ENCODE results near the gene TRAF2.

Gene TRAF2

DNA sequence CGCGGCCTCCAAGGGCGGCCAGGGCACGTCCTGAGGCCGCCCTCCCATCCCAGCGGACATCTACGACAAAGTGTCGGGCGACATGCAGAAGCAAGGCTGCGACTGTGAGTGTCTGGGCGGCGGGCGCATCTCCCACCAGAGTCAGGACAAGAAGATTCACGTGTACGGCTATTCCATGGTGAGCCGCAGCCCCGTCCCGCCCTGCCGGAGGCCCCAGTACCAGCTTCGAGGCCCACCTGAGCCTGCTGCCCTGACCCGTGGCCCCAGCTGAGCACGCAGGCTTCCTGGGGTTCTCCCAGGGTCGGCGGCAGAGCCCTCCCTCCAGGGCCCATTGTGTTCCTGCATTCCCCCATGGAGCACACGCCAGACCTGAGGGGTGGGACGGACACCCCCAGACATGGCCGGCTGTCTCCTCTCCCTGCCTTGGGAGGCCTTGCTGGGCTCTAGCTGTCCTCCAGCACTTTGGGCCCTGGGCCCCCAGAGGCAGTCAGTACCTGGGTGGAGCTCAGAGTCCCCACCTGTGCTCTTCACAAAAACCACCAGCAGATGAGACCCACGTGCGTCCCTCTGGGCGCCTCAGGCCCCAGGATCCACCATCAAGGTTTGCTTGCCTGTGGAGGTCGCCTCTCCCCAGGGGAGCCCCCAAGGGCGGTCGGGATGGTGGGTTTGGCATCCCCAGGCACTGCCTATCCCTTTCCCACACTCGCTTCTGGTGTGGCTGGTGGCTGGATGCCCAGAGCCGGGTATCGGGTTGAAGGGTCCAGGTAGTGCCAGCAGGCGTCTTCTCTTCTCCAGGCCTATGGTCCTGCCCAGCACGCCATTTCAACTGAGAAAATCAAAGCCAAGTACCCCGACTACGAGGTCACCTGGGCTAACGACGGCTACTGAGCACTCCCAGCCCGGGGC is 36.1 kb upstream of the TRAF2 start:
- H3K36me3 ChIP-seq (ENCODE audit: control insufficient read depth, insufficient read depth, low read length): peaks cover 25% of the 10 kb centered on the region
- peak overlapping the region; percentile 95 for H3K4me3 ChIP-seq (ENCODE audit: low read depth, low read length)
- no peaks in the 10 kb centered on the region for H3K9me3 ChIP-seq (ENCODE audit: control insufficient read depth, insufficient read depth, low read length)
- H3K9ac ChIP-seq (ENCODE audit: low read depth, low read length): peak overlapping the region; percentile 60
- H3K27me3 ChIP-seq (ENCODE audit: control insufficient read depth, insufficient read depth, low read length): no peaks in the 10 kb centered on the region
- no peaks in the 10 kb centered on the region for H3K4me1 ChIP-seq (ENCODE audit: control insufficient read depth, insufficient read depth, low read length)

DNA sequence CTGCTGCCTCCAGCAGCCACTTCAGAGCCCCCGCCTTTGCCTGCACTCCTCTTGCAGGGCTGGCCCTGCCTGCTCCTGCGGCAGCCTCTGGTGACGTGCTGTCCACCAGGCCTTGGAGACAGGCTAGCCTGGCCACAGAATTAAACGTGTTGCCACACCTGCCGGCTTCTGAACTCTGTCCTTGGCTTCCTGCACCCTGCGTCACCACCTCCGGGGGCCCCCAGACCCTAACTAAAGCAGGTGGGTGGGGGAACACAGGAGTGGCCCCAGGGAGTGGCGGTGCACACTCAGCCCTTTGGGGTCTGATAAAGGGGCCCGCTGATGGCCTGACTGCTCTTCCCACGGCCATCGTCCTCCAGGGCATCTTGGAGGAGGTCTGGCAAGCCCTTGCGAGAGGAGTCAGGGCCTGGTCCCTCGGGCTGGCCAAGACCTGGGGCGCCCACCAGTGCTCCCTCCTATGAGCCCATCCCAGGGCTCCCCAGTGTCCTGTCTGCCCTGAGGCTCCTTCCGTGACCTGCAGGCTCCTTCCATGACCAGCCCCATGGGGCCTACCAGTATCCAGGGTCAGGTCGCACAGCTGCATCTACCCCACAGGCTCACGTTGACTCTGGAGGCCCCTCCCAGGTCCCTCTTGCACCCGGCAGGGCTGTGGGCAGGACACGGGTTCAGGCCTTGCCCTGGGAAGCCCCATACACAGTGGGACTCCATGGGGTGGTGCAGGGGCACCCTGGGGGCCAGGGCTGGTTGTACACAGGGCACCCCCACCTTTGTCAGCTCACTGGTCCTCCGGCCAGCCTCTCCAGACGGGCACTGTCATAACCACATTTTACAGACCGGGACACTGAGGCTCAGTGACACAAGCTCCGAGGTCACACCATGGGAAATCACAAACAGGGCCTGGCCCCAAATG is 35.2 kb upstream of the TRAF2 start:
- peaks cover 25% of the 10 kb centered on the region for H3K36me3 ChIP-seq (ENCODE audit: control insufficient read depth, insufficient read depth, low read length)
- H3K9ac ChIP-seq (ENCODE audit: low read depth, low read length): no peak overlapping the region
- no peak overlapping the region for H3K4me3 ChIP-seq (ENCODE audit: low read depth, low read length)

GRCh38 chr9:136851941-136852663 is 34.2 kb upstream of the TRAF2 start, which contains the start of gene MAMDC4:
Gene MAMDC4 (plus strand): TSS chr9:136852346. CDS start chr9:136852417, 71 bp downstream.
- H3K36me3 ChIP-seq (ENCODE audit: control insufficient read depth, insufficient read depth, low read length): peaks cover 25% of the 10 kb centered on the region
- no peaks in the 10 kb centered on the region for H3K27me3 ChIP-seq (ENCODE audit: control insufficient read depth, insufficient read depth, low read length)
- no peaks in the 10 kb centered on the region for H3K9me3 ChIP-seq (ENCODE audit: control insufficient read depth, insufficient read depth, low read length)
- no peak within 1 kb of the TSS for H3K4me3 ChIP-seq (ENCODE audit: low read depth, low read length)
- H3K9ac ChIP-seq (ENCODE audit: low read depth, low read length): no peak within 1 kb of the TSS
- no peaks in the 10 kb centered on the region for H3K4me1 ChIP-seq (ENCODE audit: control insufficient read depth, insufficient read depth, low read length)

More for the DNA sequence above, 35.2 kb upstream of the TRAF2 start:
- Histone ChIP-seq H3K9me3 (ENCODE audit: control insufficient read depth, insufficient read depth, low read length) (no peaks in the 10 kb centered on the region), H3K27me3 (ENCODE audit: control insufficient read depth, insufficient read depth, low read length) (no peaks in the 10 kb centered on the region), H3K4me1 (ENCODE audit: control insufficient read depth, insufficient read depth, low read length) (no peaks in the 10 kb centered on the region)

DNA sequence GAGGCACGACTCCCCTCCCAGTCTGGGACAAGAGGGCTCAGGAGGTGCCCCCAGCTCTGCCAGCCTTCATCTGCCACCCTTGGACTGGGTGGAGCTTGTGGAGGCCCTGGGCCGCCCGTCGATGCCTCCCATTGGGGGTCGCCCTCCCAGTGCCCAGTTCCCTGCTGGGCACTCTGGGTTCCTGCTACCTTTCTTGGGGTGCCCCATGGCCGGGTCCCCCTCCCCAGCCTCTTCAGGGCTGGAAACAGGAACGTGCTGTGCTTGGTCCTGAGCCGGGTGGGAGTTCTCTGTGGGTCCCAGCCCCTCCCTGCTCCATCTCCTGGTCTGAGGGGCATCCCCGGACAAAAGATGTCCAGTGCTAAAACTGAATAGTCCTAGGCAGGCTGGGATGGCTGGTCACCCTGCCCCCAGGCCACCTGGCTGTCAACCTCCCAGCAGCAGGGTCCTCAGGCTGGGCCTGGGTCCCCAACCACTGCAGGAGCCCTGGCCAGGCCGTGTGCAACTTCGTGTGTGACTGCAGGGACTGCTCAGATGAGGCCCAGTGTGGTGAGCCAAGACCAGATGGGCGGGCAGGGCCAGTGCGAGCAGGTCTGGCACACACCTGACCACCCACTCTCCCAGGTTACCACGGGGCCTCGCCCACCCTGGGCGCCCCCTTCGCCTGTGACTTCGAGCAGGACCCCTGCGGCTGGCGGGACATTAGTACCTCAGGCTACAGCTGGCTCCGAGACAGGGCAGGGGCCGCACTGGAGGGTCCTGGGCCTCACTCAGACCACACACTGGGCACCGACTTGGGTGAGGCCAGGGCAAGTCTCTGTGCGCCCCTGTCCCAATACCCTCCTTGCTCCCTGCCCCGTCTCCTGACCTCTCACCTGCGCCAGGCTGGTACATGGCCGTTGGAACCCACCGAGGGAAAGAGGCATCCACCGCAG is 33.4 kb upstream of the TRAF2 start:
- Histone ChIP-seq H3K9me3 (ENCODE audit: control insufficient read depth, insufficient read depth, low read length) (no peaks in the 10 kb centered on the region), H3K9ac (ENCODE audit: low read depth, low read length) (no peak overlapping the region), H3K4me1 (ENCODE audit: control insufficient read depth, insufficient read depth, low read length) (no peaks in the 10 kb centered on the region), H3K36me3 (ENCODE audit: control insufficient read depth, insufficient read depth, low read length) (peaks cover 25% of the 10 kb centered on the region), H3K4me3 (ENCODE audit: low read depth, low read length) (no peak overlapping the region), H3K27me3 (ENCODE audit: control insufficient read depth, insufficient read depth, low read length) (no peaks in the 10 kb centered on the region)

DNA sequence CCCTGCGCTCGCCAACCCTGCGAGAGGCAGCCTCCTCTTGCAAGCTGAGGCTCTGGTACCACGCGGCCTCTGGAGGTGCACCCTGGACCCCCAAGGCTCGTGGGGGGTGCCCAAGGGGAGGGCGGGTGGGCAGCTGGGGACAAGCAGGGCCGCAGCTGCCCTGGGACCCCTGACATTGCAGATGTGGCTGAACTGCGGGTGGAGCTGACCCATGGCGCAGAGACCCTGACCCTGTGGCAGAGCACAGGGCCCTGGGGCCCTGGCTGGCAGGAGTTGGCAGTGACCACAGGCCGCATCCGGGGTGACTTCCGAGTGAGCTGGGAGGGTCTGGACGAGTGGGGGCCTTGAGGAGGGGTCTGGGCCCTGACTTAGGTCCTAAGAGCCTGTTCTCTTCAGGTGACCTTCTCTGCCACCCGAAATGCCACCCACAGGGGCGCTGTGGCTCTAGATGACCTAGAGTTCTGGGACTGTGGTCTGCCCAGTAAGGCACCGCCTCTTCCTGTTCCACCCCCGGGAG is 32.7 kb upstream of the TRAF2 start:
- no peaks in the 10 kb centered on the region for H3K4me1 ChIP-seq (ENCODE audit: control insufficient read depth, insufficient read depth, low read length)
- no peak overlapping the region for H3K4me3 ChIP-seq (ENCODE audit: low read depth, low read length)
- H3K9me3 ChIP-seq (ENCODE audit: control insufficient read depth, insufficient read depth, low read length): no peaks in the 10 kb centered on the region
- H3K36me3 ChIP-seq (ENCODE audit: control insufficient read depth, insufficient read depth, low read length): peaks cover 27% of the 10 kb centered on the region
- no peaks in the 10 kb centered on the region for H3K27me3 ChIP-seq (ENCODE audit: control insufficient read depth, insufficient read depth, low read length)
- no peak overlapping the region for H3K9ac ChIP-seq (ENCODE audit: low read depth, low read length)

DNA sequence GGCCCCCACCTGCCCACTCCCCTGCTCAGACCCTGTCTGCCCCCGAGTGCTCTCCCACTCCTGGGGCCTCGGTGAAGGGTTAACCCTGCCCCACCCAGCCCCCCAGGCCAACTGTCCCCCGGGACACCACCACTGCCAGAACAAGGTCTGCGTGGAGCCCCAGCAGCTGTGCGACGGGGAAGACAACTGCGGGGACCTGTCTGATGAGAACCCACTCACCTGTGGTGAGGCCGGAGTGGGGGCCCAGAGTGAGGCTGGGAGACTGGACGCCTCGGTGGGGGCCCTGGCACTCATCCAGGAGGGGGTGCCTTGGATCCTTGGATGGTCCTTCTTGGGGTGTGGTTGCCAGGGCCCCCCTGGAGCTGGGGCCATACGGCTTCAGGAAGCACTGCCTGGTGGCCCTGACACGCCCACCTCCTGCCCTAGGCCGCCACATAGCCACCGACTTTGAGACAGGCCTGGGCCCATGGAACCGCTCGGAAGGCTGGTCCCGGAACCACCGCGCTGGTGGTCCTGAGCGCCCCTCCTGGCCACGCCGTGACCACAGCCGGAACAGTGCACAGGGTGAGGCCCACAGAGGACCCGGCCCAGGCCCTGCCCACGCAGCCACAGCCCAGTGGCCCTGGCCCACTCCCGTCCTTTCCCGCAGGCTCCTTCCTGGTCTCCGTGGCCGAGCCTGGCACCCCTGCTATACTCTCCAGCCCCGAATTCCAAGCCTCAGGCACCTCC is 32.0 kb upstream of the TRAF2 start:
- Histone ChIP-seq H3K9me3 (ENCODE audit: control insufficient read depth, insufficient read depth, low read length) (no peaks in the 10 kb centered on the region), H3K4me1 (ENCODE audit: control insufficient read depth, insufficient read depth, low read length) (no peaks in the 10 kb centered on the region), H3K36me3 (ENCODE audit: control insufficient read depth, insufficient read depth, low read length) (peaks cover 27% of the 10 kb centered on the region)

GRCh38 chr9:136854842-136855460 is 31.4 kb upstream of the TRAF2 start:
- no peak overlapping the region for H3K4me3 ChIP-seq (ENCODE audit: low read depth, low read length)
- no peaks in the 10 kb centered on the region for H3K27me3 ChIP-seq (ENCODE audit: control insufficient read depth, insufficient read depth, low read length)
- no peaks in the 10 kb centered on the region for H3K4me1 ChIP-seq (ENCODE audit: control insufficient read depth, insufficient read depth, low read length)
- no peak overlapping the region for H3K9ac ChIP-seq (ENCODE audit: low read depth, low read length)
- no peaks in the 10 kb centered on the region for H3K9me3 ChIP-seq (ENCODE audit: control insufficient read depth, insufficient read depth, low read length)
- peaks cover 26% of the 10 kb centered on the region for H3K36me3 ChIP-seq (ENCODE audit: control insufficient read depth, insufficient read depth, low read length)

More for the DNA sequence above, 32.0 kb upstream of the TRAF2 start:
- no peaks in the 10 kb centered on the region for H3K27me3 ChIP-seq (ENCODE audit: control insufficient read depth, insufficient read depth, low read length)
- no peak overlapping the region for H3K9ac ChIP-seq (ENCODE audit: low read depth, low read length)
- no peak overlapping the region for H3K4me3 ChIP-seq (ENCODE audit: low read depth, low read length)

- Histone ChIP-seq H3K9me3 (ENCODE audit: control insufficient read depth, insufficient read depth, low read length) (no peaks in the 10 kb centered on the region), H3K4me1 (ENCODE audit: control insufficient read depth, insufficient read depth, low read length) (no peaks in the 10 kb centered on the region), H3K9ac (ENCODE audit: low read depth, low read length) (no peak overlapping the region), H3K36me3 (ENCODE audit: control insufficient read depth, insufficient read depth, low read length) (peaks cover 22% of the 10 kb centered on the region), H3K4me3 (ENCODE audit: low read depth, low read length) (no peak overlapping the region), H3K27me3 (ENCODE audit: control insufficient read depth, insufficient read depth, low read length) (no peaks in the 10 kb centered on the region)
Observed at GRCh38 chr9:136855461-136856078, 30.7 kb upstream of the TRAF2 start.

DNA sequence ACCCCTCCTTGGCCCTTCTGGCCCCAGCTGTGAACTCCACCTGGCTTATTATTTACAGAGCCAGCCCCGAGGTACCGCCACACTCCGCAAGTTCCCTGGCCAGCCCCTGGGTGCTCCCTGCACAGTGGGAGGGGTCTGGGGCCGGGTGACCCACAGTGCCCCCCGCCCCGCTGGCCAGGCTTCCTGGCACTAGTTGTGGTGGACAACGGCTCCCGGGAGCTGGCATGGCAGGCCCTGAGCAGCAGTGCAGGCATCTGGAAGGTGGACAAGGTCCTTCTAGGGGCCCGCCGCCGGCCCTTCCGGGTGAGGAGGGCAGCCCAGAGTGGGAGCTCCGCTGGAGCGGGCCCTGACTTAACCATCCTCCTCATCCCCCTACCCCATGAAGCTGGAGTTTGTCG is 30.2 kb upstream of the TRAF2 start:
- Histone ChIP-seq H3K9me3 (ENCODE audit: control insufficient read depth, insufficient read depth, low read length) (no peaks in the 10 kb centered on the region), H3K4me1 (ENCODE audit: control insufficient read depth, insufficient read depth, low read length) (no peaks in the 10 kb centered on the region), H3K9ac (ENCODE audit: low read depth, low read length) (no peak overlapping the region), H3K36me3 (ENCODE audit: control insufficient read depth, insufficient read depth, low read length) (peaks cover 22% of the 10 kb centered on the region), H3K4me3 (ENCODE audit: low read depth, low read length) (no peak overlapping the region), H3K27me3 (ENCODE audit: control insufficient read depth, insufficient read depth, low read length) (no peaks in the 10 kb centered on the region)
